H9 (cell line): ENCODE results near the gene GBE1. TPM values are rescaled to one million over a fixed set of nuclear protein-coding genes. Genes with fewer than 3 reads are reported as not detected.
A peak's percentile ranks its signal among the peaks of the same experiment; 100 is the strongest.

ENCODE experiments used
- DNase-seq: peaks from one replicate; pipeline ENCODE4 v3.0.0-alpha.2; 2017
- H2AFZ ChIP-seq: one replicate; pipeline ENCODE4 v1.6.1; 2013; ENCODE audit warnings: mild to moderate bottlenecking, low read length, control low read depth, moderate library complexity
- H2AK5ac ChIP-seq: 2 replicates; pipeline ENCODE4 v1.6.1; 2013; ENCODE audit warnings: low read length, control low read depth, mixed read lengths; ENCODE audit not compliant: insufficient read length
- H2BK120ac ChIP-seq: one replicate; pipeline ENCODE4 v1.6.1; 2013; ENCODE audit warnings: low read depth, mild to moderate bottlenecking, low read length, control low read depth, inconsistent platforms; ENCODE audit not compliant: poor library complexity, severe bottlenecking
- H2BK12ac ChIP-seq: 2 replicates; pipeline ENCODE4 v1.6.1; 2013; ENCODE audit warnings: low read length, control low read depth, mixed read lengths, low read depth; ENCODE audit not compliant: insufficient read length
- H2BK15ac ChIP-seq: 2 replicates; pipeline ENCODE4 v1.6.1; 2013; ENCODE audit warnings: low read depth, low read length, control low read depth
- H2BK20ac ChIP-seq: one replicate; pipeline ENCODE4 v1.6.1; 2013; ENCODE audit warnings: low read depth, mild to moderate bottlenecking, low read length, control low read depth, inconsistent platforms; ENCODE audit not compliant: poor library complexity, severe bottlenecking
- H2BK5ac ChIP-seq: 2 replicates; pipeline ENCODE4 v1.6.1; 2013; ENCODE audit warnings: low read length, control low read depth, mixed read lengths; ENCODE audit not compliant: insufficient read length
- H3K14ac ChIP-seq: 2 replicates; pipeline ENCODE4 v1.6.1; 2013; ENCODE audit warnings: low read length, control low read depth; ENCODE audit not compliant: insufficient read depth
- H3K18ac ChIP-seq: 2 replicates; pipeline ENCODE4 v1.6.1; 2013; ENCODE audit warnings: low read depth, mild to moderate bottlenecking, mixed read lengths, low read length, control low read depth; ENCODE audit not compliant: insufficient read length
- H3K23ac ChIP-seq: 2 replicates; pipeline ENCODE4 v1.6.1; 2013; ENCODE audit warnings: low read length, control low read depth, mixed read lengths, low read depth; ENCODE audit not compliant: insufficient read length
- H3K23me2 ChIP-seq: 2 replicates; pipeline ENCODE4 v1.6.1; 2013; ENCODE audit warnings: low read depth, mild to moderate bottlenecking, mixed read lengths, low read length, control low read depth; ENCODE audit not compliant: insufficient read length, poor library complexity, severe bottlenecking
- H3K27ac ChIP-seq: 2 replicates; pipeline ENCODE4 v1.5.1; 2013; ENCODE audit warnings: low read length, control low read depth, mixed read lengths, low read depth; ENCODE audit not compliant: insufficient read length
- H3K27me3 ChIP-seq: 2 replicates; pipeline ENCODE4 v1.6.1; 2013; ENCODE audit warnings: low read length, control low read depth, inconsistent platforms; ENCODE audit not compliant: insufficient read depth
- H3K4ac ChIP-seq: 2 replicates; pipeline ENCODE4 v1.6.1; 2013; ENCODE audit warnings: low read depth, mild to moderate bottlenecking, control low read depth, inconsistent platforms, low read length, moderate library complexity
- H3K4me1 ChIP-seq: 2 replicates; pipeline ENCODE4 v1.6.1; 2013; ENCODE audit warnings: low read length, control low read depth, inconsistent platforms; ENCODE audit not compliant: insufficient read depth
- H3K4me2 ChIP-seq: 2 replicates; pipeline ENCODE4 v1.6.1; 2013; ENCODE audit warnings: low read length, control low read depth, mixed read lengths; ENCODE audit not compliant: insufficient read length, insufficient read depth
- H3K56ac ChIP-seq: 2 replicates; pipeline ENCODE4 v1.6.1; 2013; ENCODE audit warnings: low read depth, mild to moderate bottlenecking, mixed read lengths, low read length, control low read depth; ENCODE audit not compliant: insufficient read length
- H3K79me1 ChIP-seq: 2 replicates; pipeline ENCODE4 v1.6.1; 2013; ENCODE audit warnings: low read depth, mild to moderate bottlenecking, moderate library complexity, low read length, control low read depth, inconsistent platforms; ENCODE audit not compliant: insufficient read depth, poor library complexity, severe bottlenecking
- H3K79me2 ChIP-seq: 2 replicates; pipeline ENCODE4 v1.6.1; 2013; ENCODE audit warnings: low read length, control low read depth, inconsistent platforms; ENCODE audit not compliant: insufficient read depth
- H3K9ac ChIP-seq: 2 replicates; pipeline ENCODE4 v1.6.1; 2013; ENCODE audit warnings: low read length, control low read depth, mixed read lengths; ENCODE audit not compliant: insufficient read length; ENCODE audit errors: extremely low read depth
- H3K9me3 ChIP-seq: one replicate; pipeline ENCODE4 v1.6.1; 2013; ENCODE audit warnings: low read depth, low read length, inconsistent platforms; ENCODE audit not compliant: control insufficient read depth
- H3T11ph ChIP-seq: one replicate; pipeline ENCODE4 v1.6.1; 2013; ENCODE audit warnings: mild to moderate bottlenecking, low read length, control low read depth, inconsistent platforms
- H4K20me1 ChIP-seq: one replicate; pipeline ENCODE4 v1.6.1; 2013; ENCODE audit not compliant: control insufficient read depth, insufficient read length, insufficient read depth
- H4K5ac ChIP-seq: 2 replicates; pipeline ENCODE4 v1.6.1; 2013; ENCODE audit warnings: low read depth, mild to moderate bottlenecking, mixed read lengths, low read length, control low read depth; ENCODE audit not compliant: insufficient read length
- H4K8ac ChIP-seq: replicated peaks from 2 replicates; pipeline ENCODE4 v1.6.1; 2013; ENCODE audit warnings: low read length, control low read depth, mixed read lengths, low read depth; ENCODE audit not compliant: insufficient read length
- H4K91ac ChIP-seq: 2 replicates; pipeline ENCODE4 v1.6.1; 2013; ENCODE audit warnings: low read depth, mild to moderate bottlenecking, moderate library complexity, mixed read lengths, low read length, control low read depth; ENCODE audit not compliant: insufficient read length
- H3K27ac Mint-ChIP-seq, 3 experiments: 2 replicates in 2 of 3; 3 replicates in 1 of 3; pipeline ENCODE4 v1.8.0; 2020 to 2021; ENCODE audit warnings: mixed read lengths in 3 of 3, mild to moderate bottlenecking in 1 of 3, moderate library complexity in 1 of 3
- H3K27me3 Mint-ChIP-seq: 2 replicates; pipeline ENCODE4 v1.8.0; 2021; ENCODE audit warnings: low read depth, mild to moderate bottlenecking, moderate library complexity, mixed read lengths
- H3K36me3 Mint-ChIP-seq, 3 experiments: 2 replicates in 2 of 3; 3 replicates in 1 of 3; pipeline ENCODE4 v1.8.0; 2020 to 2021; ENCODE audit warnings: low read depth in 3 of 3, mixed read lengths in 3 of 3; ENCODE audit not compliant: insufficient read depth in 1 of 3
- H3K4me1 Mint-ChIP-seq, 2 experiments: 2 replicates each; pipeline ENCODE4 v1.8.0; 2020; ENCODE audit warnings: mixed read lengths in 2 of 2
- H3K4me3 Mint-ChIP-seq, 2 experiments: 2 replicates in 1 of 2; 3 replicates in 1 of 2; pipeline ENCODE4 v1.8.0; 2020 to 2021; ENCODE audit warnings: mild to moderate bottlenecking in 2 of 2, mixed read lengths in 2 of 2, moderate library complexity in 1 of 2
- H3K9me3 Mint-ChIP-seq, 2 experiments: 2 replicates in 1 of 2; 3 replicates in 1 of 2; pipeline ENCODE4 v1.8.0; 2020; ENCODE audit warnings: mild to moderate bottlenecking in 2 of 2, mixed read lengths in 2 of 2, moderate library complexity in 1 of 2
- CTCF ChIP-seq: fragments of 200-600 bp; sonication (generic); conservative IDR thresholded peaks from 3 replicates; pipeline ENCODE4 v1.8.0; 2021; ENCODE audit warnings: antibody characterized with exemption, mild to moderate bottlenecking
- WGBS: extraction: QIAGEN DNeasy Blood & Tissue Kit; methylation state at CpG from one replicate; pipeline ENCODE4 v1.1.7; 2013; ENCODE audit warnings: missing lambda C conversion rate, low lambda C conversion rate, mixed read lengths; ENCODE audit not compliant: insufficient read length; ENCODE audit errors: extremely low coverage; 5-methylcytosine and 5-hydroxymethylcytosine counted together
- total RNA-seq: library from RNA; stranded (reverse); gene quantifications from 2 replicates; pipeline ENCODE4 v1.2.1, GENCODE V29; 2021

Gene GBE1
- total RNA-seq, 1 experiment from 2014 or later, result 13.8 TPM

GRCh38 chr3:81723732-81724313, 37.6 kb downstream of the GBE1 start:
- no peak overlapping the region for H4K5ac ChIP-seq
- H3K4me2 ChIP-seq, result no peak overlapping the region
- no peaks in the 10 kb centered on the region for H3K27me3 ChIP-seq
- H4K20me1 ChIP-seq, result no peaks in the 10 kb centered on the region
- H3K18ac ChIP-seq, result no peak overlapping the region
- H3K14ac ChIP-seq, result no peak overlapping the region
- no peak overlapping the region for H2BK12ac ChIP-seq
- peaks cover 0 to 5% of the 10 kb centered on the region in 2 experiments; a peak in 3 of 4 replicates for H3K4me1 Mint-ChIP-seq
- peak overlapping the region in 2 of 3 experiments; percentile 53 to 68; a peak in 5 of 7 replicates for H3K27ac Mint-ChIP-seq
- DNase-seq, result no peak
- WGBS, result no CpG with 5 or more reads among the region's 4 CpGs
- no peaks in the 10 kb centered on the region for H3K9me3 Mint-ChIP-seq
- no peak overlapping the region for H2BK15ac ChIP-seq
- no peak overlapping the region for H3K23ac ChIP-seq
- H4K8ac ChIP-seq, result no peak overlapping the region
- H3K9ac ChIP-seq, result no peak overlapping the region
- H3K4me3 Mint-ChIP-seq, result no peak overlapping the region
- H2BK5ac ChIP-seq, result no peak overlapping the region
- H3K23me2 ChIP-seq, result no peaks in the 10 kb centered on the region
- H2AK5ac ChIP-seq, result no peak overlapping the region
- no peaks in the 10 kb centered on the region for H3K79me1 ChIP-seq
- H3K27me3 Mint-ChIP-seq, result no peaks in the 10 kb centered on the region
- H3K9me3 ChIP-seq, result no peaks in the 10 kb centered on the region
- H3K27ac ChIP-seq, result no peak overlapping the region
- TF ChIP-seq CTCF, result no peak
- H3K4ac ChIP-seq, result no peak overlapping the region
- no peak overlapping the region for H3T11ph ChIP-seq
- no peaks in the 10 kb centered on the region for H3K36me3 Mint-ChIP-seq
- no peak overlapping the region for H4K91ac ChIP-seq
- no peaks in the 10 kb centered on the region for H3K4me1 ChIP-seq
- no peaks in the 10 kb centered on the region for H3K79me2 ChIP-seq
- H2AFZ ChIP-seq, result no peak overlapping the region
- no peak overlapping the region for H3K56ac ChIP-seq
- H2BK120ac ChIP-seq, result no peak overlapping the region
- no peak overlapping the region for H2BK20ac ChIP-seq
